NK-92 (cell line): ENCODE data around the gene C21orf58.

Source experiments
- DNase-seq: peaks from one replicate; lab custom pipeline; 2025; ENCODE audit not compliant: unreplicated experiment; lab: John Stamatoyannopoulos, UW

Gene C21orf58

GRCh38 chr21:46297338-46298271 lies 26.1 kb downstream of the C21orf58 start:
- DNase-seq = no peak

DNA sequence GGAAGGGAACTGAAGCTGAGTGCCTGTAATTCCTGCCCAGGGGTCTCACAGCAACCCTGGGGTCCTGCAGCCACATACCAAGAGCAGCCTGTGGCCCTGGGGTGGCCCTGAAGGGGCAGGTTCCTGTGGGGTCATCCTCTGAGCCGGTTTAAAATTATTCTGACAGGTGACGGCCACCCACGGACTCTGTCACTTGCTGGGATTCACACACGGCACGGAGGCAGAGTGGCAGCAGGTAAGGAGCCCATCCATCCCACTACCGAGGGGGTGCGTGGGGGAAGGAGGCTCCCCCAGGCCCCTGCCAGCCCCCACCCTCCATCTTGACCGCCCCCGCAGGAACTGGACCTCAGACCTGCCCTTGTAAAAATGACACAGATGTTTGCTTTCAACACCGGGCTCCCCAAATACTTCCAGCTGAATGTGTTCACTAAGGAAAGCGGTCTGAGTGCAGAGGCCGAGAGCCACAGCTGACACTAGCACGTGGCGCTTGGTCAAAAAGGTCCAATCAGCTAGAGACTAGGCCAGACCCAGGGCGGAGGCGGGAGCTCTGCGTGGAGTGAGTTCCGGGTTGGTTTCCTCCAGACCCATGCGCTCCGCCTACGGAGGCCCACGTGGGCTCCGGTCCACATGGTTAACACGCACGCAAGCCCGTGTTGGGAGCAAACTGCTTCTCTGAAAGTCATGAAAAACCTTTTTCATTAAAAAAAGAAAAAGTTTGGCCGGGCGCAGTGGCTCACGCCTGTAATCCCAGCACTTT lies 27.5 kb downstream of the C21orf58 start:
- no peak for DNase-seq

DNA sequence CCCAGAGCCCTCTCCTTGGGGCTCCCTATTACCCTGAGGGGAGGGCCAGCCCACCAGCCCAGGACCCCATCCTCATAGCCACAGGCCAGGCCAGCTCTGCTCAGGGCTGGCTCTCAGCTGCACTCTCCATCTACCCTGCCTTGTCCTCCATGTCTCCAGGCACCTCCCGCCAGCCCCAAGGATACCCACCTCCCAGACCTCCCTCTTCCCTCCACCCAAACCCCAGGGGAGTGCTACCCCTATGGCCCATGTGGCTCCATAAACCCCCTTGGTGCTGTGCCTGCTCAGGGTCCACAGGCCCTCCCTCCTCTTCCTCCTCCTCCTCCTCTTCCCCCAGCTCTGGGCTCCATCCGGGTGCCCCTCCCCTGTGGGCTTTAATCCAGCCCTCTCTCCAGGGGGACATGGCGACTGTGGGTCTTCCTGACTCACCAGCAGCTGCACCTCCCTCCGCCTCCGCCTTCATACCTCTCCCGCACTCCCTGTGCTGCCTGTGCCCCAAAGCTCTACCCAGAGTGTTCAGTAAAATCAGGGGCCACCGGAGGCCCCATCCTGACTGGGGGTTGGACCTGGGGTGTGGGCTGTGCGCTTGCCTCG lies 28.4 kb downstream of the C21orf58 start:
- no peak for DNase-seq

DNA sequence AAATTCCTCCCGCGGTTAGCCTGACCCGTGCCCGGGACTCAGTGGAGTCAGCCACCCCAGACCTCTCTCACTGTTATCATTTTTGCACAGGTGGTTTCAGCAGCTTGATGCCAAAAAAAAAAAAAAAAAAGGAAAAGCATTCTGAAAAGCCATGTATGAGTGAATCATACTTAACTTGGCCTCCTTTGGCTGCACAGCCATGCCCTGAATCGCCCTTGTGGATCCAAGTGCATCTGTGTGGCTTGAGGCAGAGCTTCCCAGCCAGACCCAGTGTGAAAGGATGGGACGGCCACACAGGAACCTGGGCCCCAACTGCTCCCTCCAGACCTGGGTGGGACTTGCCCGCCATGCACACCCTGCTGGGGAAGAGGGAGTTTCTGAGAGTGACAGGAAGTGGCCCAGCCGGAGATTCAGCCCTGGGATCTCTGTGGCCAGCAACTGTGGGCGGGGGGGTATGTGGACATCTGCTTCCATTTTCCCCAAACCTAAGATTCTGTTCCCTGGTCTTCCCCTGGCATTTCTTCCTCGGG lies 29.0 kb downstream of the C21orf58 start:
- no peak for DNase-seq

GRCh38 chr21:46291561-46291960 lies 32.1 kb downstream of the C21orf58 start:
- DNase-seq = no peak

DNA sequence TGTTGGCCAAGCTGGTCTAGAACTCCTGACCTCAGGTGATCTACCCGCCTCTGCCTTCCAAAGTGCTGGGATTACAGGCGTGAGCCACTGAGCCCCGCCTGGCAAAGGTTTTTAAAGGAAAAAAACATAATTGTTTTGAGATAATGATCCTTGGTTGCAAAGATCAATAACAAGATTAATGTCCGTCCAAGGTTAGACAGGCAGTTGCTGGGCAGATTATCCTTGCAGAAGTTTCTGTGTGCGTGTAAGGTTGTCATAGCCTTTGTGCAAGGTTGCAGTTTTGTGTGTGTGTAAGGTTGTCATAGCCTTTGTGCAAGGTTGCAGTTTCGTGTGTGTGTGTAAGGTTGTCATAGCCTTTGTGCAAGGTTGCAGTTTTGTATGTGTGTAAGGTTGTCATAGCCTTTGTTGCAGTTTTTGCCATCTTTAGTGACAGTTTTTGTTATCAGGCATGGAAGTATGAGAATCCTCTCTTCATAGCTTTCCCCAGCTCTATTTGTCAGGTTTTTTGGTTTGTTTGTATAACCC lies 34.0 kb downstream of the C21orf58 start:
- DNase-seq = no peak

DNA sequence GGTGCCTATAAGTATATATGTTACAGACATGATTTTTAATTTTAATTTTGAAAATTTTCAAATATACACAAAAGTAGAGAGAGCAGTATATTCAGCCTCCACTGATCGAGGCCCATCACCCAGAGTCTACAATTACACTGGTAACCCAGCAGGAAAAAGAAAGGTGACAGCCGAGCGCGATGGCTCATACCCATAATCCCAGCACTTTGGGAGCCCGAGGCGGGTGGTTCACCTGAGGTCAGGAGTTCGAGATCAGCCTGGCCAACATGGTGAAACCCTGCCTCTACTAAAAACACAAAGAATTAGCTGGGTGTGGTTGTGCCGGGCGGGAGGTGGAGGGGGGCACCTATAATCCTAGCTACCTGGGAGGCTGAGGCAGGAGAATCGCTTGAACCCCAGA lies 36.1 kb downstream of the C21orf58 start:
- no peak for DNase-seq

GRCh38 chr21:46286648-46287002 lies 37.0 kb downstream of the C21orf58 start:
- DNase-seq = no peak

- DNase-seq = no peak
These were observed 37.7 kb downstream of the C21orf58 start, which contains the start of gene YBEY for GRCh38 chr21:46285761-46286647. YBEY (plus strand) TSS chr21:46286342; CDS start chr21:46286914, 572 bp downstream.

DNA sequence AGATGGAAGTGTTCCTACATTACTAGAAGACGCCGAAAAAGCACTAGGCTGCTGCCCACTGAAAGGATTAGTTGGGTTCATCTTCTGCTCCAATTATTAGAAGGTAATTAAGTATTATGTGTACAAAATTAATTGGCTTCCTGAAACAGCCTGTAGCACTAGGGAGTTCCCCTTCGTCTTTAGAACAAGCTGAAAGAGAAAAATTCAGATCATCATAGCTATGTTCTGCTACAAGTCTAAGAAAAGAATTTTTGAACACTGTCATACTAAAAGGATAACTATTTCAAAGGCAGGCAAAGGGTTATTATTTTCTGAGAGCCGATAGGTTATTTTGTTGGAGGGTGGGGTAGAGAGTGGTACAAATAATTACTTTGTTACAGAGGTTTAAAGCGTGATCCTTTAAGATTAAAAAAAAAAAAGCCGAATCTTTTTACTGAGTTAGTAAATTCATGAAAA lies 38.4 kb downstream of the C21orf58 start, which contains the start of gene MCM3AP:
Gene MCM3AP (minus strand): TSS at position 406 of the 456 bp plus-strand sequence. CDS start 325 bp downstream, at position 81.
- DNase-seq = no peak

- no peak for DNase-seq
These were observed 38.9 kb downstream of the C21orf58 start for GRCh38 chr21:46284733-46285132.

DNA sequence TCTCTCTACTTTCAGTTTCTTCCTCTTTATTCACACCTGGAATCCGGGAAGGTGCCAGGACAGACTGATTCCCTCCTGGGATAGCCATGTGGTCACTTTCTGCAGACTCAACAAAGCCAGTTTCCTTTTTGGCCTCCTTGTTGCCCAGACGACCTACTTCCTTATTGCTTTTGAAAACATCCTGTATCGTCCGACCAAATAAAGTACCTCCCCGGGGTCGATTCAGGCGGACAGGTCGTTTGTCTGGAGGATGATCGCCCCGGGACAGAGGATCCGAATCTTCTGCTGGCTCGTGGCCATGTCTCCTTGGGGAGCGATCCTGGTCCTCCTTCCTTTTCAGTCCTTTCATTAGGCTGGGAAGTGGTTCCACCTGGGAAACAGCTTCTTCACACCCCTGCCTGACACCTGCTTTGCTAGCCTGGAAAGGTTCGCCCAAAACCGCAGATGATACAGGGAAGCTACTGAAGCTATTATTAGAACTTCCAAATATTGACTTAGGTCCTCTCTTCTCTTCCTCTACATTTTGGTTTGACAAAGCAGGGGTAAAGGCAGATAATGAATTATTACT lies 39.5 kb downstream of the C21orf58 start:
- no peak for DNase-seq

- no peak for DNase-seq
These were observed 48.8 kb downstream of the C21orf58 start for GRCh38 chr21:46274797-46275390.

DNA sequence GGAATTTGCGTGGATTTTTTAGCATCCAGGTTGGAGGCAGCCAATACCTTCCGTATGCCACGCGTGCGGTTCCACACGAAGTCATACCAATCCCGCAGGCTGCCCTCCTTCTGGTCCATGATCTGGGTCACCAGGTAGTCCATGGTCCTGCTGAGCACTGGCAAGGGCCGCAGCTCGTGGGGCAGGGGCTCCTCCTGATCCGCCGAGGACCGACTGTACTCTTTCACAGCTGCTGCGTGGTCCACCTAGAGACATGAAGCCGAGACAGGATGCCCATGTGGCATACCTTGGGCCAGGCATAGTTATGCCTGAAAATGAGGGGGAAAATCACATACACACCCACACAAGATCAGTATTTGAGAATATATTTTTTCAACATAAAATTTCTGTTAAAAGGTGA lies 50.3 kb downstream of the C21orf58 start:
- no peak for DNase-seq

DNA sequence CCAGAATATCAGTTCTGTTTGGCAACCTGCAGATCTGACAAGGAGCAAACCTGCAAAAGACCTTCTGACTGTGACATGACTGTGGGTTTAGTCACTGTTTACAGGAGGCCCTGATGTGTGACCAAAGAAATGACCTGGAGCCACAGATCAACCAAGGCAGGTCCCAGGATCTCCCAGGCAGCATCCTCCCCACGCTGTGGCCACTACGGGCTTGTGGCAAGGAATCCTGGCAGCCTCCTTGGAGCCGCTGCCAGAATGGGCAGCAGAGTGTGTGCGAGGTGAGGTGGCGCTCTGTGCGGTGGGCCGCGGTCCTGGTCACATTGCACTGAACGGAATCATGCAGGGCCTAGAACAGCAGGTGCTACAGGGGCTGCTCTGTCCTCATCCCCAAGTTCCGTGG lies 54.2 kb downstream of the C21orf58 start:
- DNase-seq = no peak

DNA sequence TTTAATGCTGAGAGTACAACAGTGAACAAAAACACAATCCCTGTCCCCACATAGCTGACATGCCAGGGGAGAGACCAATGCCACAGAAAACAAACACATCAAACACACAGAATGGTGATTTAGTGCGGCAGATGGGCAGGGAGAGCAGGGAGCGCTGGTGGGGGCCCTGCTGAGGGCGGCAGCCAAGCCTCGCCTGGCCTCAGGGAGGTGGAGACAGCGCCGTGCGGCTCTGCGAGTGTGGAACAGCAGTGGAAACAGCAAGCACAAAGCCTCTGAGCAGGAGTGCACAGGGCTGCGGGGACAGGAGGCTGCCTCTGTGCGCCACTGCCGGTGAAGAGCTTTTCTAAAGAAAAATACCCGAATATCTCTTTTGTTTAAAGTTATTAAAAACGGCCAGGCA lies 55.3 kb downstream of the C21orf58 start:
- no peak for DNase-seq

DNA sequence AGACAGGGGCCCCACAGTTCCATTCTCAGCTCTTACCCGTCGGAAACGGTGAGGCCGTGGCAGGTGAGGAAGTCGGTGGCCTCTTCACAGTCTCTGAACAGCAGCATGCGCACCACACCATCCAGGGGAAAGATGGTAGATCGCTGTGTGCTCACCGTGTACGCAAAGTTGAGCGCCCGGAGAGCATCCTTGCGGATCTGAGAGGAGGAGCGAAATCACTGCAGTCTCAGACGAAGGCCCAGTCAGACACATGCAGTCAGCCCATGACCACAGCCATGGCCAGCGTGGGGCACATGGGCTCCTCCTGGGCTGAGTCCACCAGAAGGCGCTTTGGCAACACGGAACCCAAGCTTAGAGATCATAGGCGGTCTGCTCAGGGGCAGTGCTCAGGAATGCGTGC lies 56.7 kb downstream of the C21orf58 start:
- no peak for DNase-seq

DNA sequence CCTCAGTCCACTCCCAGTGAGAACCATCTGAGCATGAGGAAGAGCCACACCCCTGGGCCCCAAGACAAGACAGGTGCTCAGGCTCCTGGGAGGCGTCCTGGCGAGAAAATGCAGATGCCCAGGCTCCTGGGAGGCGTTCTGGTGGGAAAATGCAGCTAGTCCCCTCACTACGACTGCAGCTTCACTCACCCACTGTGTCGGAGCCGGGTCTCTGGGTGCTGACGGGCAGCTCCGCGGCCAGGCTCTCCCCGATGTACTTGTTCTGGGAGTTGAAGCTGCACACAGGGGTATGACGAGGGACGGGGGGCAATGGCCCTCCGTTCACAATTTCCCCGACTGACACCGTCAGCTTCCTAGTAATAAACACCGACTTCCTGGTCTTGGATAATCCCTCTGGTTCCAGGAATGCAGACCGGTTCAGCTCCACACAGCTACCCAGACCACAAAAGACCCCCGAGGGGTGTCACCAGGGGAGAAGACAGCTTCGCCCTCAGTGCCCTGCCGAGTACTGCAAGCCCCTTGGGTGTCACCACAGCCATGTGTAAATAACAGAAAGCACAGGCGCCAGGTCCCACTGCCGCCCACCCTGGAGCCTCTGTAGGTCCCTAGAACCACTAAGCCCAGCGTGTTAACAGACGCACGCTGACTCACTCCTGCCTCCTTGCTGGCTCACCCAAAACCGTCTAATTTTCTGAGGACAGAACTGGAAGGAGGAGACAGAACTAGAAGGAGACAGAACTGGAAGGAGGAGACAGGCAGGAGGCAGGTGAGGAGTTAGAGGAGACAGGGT lies 57.7 kb downstream of the C21orf58 start:
- no peak for DNase-seq
